Activated CD8-positive, alpha-beta memory T cell treated with anti-CD3 and anti-CD28 coated beads for 48 hours (primary cell): ENCODE data around the gene ALOX12B.
A peak's percentile ranks its signal among the peaks of the same experiment; 100 is the strongest.
"Not testable (repeated sequence)": the region's sequence is repeated elsewhere in the genome, so short reads cannot be mapped to it uniquely, and the experiment has no call there.

ENCODE experiments used
- DNase-seq, 3 experiments: peaks; one replicate each; pipeline ENCODE4 v3.0.0-alpha.2; 2020; ENCODE audit warnings: low read depth in 2 of 3, low spot score in 2 of 3

ALOX12B gene

GRCh38 chr17:8067806-8068205 lies 19.7 kb downstream of the ALOX12B start:
- no peak for DNase-seq

- no peak for DNase-seq
Measured at GRCh38 chr17:8066841-8067775, 20.4 kb downstream of the ALOX12B start.

GRCh38 chr17:8064561-8065019 lies 22.9 kb downstream of the ALOX12B start:
- no peak for DNase-seq

GRCh38 chr17:8063761-8064534 lies 23.6 kb downstream of the ALOX12B start:
- DNase-seq: no peak

GRCh38 chr17:8062807-8063483 lies 24.6 kb downstream of the ALOX12B start:
- no peak for DNase-seq

GRCh38 chr17:8062435-8062806 lies 25.1 kb downstream of the ALOX12B start:
- DNase-seq: no peak

GRCh38 chr17:8061851-8062250 lies 25.7 kb downstream of the ALOX12B start:
- not testable (repeated sequence) for DNase-seq

- peak in 1 of 3 experiments; percentile 51 for DNase-seq
Measured at GRCh38 chr17:8060274-8060673, 27.2 kb downstream of the ALOX12B start.

- no peak for DNase-seq
Measured at GRCh38 chr17:8059131-8059530, 28.4 kb downstream of the ALOX12B start.

GRCh38 chr17:8057691-8058114 lies 29.8 kb downstream of the ALOX12B start:
- DNase-seq: no peak

GRCh38 chr17:8056976-8057625 lies 30.4 kb downstream of the ALOX12B start:
- no peak for DNase-seq

GRCh38 chr17:8056232-8056975 lies 31.1 kb downstream of the ALOX12B start:
- DNase-seq: no peak

GRCh38 chr17:8055851-8056231 lies 31.7 kb downstream of the ALOX12B start:
- no peak for DNase-seq

- no peak for DNase-seq
Measured at GRCh38 chr17:8053600-8053999, 33.9 kb downstream of the ALOX12B start.

- no peak for DNase-seq
Measured at GRCh38 chr17:8052256-8053252, 35.0 kb downstream of the ALOX12B start.

GRCh38 chr17:8051831-8052230 lies 35.7 kb downstream of the ALOX12B start:
- DNase-seq: no peak

- no peak for DNase-seq
Measured at GRCh38 chr17:8048736-8049135, 38.8 kb downstream of the ALOX12B start.

GRCh38 chr17:8048236-8048635 lies 39.3 kb downstream of the ALOX12B start:
- DNase-seq: no peak

- no peak for DNase-seq
Measured at GRCh38 chr17:8047769-8048110, 39.8 kb downstream of the ALOX12B start.
